ENCODE results near the gene CNP. TPM values are rescaled to one million over a fixed set of nuclear protein-coding genes. Genes with fewer than 3 reads are reported as not detected.

The CNP gene
- total RNA-seq, 1 experiment from 2014 or later = 104 TPM

DNA sequence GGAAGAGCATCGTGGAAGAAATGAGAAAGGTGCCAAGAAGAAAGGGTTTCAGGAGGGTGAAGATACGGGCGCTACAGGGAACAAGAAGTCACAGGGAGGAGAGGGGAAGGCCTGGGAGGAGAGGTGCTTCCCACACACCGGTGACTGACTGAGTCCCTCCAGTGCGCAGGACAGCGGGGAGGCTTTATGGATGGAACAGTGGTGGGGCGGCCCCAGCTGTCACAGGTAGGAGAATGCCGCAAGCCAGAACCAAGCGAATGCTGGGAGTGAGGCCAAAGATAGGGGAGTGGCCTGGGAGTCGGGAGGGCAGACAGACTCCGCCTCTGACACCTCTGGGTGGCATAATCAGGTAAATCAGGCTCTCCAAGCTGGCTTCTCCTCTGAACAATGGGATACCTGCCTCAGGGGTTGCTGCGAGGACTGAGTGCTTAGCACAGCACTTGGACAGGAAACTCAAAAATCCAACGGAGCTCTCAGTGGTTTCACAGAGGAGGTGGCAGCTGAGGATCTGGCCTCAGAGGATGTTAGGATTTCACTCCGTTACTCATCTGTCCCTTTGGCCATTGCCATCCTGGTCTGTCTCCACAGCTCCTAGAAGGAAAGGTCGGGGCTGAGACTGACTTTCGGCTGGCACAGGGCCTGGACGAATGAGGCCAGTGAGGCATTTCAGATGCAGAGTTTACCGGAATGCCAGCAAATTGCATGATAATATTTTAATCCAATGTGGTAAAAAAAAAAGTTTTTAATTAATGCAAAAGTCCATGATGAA is 717 bp upstream of the CNP start:
- peak; percentile 43 for DNase-seq (ENCODE audit: low read depth, low spot score)
- in situ Hi-C loops (cut with HindIII; ENCODE audit: low pct_unique_long_range_greater_than_20kb, low sequenced_read_pairs) = no loop called here

DNA sequence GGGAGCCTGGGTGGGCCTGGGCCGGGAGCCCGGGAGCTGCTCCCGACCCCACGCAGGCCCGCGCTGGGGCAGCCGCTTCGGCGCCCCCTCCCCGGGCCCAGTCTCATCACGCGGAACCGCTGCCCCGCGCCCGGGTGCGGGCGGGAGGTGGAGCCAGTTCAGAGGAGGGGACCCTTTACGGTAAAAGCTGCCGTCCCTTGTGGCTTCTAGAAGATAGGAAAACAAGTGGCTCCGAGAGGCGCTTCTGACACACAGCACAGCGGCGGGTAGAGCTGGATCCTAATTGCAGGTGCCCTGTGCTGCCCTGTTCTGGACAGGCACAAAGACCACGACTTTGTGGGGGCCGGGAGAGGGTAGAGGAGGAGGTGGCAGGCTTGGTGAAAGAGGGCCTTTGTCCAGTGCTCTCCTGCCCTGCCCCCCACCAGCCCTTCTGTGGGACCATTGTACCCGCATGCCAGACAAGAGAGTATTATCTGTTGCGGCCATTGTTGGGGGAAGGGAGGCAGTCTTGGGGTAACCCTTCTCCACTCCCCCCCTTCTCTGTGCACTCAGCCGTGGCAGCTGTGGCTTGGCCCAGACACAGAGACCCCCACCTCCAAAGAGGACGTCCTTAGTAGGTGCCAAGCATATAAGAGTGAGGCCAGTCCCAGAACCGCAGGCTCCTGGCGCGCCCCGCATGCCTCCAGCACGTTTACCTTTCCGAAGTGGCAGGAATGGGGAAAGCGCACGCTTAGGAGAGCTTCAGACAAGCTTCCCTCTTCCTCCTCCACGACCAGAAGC is 736 bp downstream of the CNP start:
- in situ Hi-C loops (cut with HindIII; ENCODE audit: low pct_unique_long_range_greater_than_20kb, low sequenced_read_pairs) = no loop called here
- peak; percentile 83 for DNase-seq (ENCODE audit: low read depth, low spot score)

DNA sequence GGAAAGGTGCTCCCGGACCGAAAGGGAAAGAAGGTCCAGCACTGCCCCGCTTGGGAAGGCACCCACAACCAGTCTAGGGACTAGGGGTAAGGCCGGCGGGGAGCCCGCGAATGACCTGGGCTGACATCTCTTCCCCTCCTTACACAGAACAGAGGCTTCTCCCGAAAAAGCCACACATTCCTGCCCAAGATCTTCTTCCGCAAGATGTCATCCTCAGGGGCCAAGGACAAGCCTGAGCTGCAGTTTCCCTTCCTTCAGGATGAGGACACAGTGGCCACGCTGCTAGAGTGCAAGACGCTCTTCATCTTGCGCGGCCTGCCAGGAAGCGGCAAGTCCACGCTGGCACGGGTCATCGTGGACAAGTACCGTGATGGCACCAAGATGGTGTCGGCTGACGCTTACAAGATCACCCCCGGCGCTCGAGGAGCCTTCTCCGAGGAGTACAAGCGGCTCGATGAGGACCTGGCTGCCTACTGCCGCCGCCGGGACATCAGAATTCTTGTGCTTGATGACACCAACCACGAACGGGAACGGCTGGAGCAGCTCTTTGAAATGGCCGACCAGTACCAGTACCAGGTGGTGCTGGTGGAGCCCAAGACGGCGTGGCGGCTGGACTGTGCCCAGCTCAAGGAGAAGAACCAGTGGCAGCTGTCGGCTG is 1.5 kb downstream of the CNP start:
- in situ Hi-C loops (cut with HindIII; ENCODE audit: low pct_unique_long_range_greater_than_20kb, low sequenced_read_pairs) = no loop called here
- no peak for DNase-seq (ENCODE audit: low read depth, low spot score)

DNA sequence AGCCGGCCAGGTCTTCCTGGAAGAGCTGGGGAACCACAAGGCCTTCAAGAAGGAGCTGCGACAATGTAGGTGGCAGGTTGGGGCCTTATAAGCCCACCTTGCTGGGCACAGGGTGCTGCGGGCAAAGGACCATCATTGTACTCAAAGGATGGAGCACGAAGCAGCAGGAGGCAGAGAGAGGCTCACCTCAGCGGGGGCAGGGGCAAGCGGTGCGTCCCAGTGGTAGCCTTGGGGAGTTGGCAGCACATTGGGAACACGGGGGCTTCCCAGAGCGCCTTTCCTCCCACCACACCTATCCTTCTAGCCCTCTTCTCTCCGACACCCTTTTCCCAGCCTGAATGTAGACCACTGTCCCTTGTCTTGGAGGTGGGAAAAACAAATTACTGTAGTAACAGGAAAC is 2.1 kb downstream of the CNP start:
- in situ Hi-C loops (cut with HindIII; ENCODE audit: low pct_unique_long_range_greater_than_20kb, low sequenced_read_pairs) = no loop called here
- no peak for DNase-seq (ENCODE audit: low read depth, low spot score)

DNA sequence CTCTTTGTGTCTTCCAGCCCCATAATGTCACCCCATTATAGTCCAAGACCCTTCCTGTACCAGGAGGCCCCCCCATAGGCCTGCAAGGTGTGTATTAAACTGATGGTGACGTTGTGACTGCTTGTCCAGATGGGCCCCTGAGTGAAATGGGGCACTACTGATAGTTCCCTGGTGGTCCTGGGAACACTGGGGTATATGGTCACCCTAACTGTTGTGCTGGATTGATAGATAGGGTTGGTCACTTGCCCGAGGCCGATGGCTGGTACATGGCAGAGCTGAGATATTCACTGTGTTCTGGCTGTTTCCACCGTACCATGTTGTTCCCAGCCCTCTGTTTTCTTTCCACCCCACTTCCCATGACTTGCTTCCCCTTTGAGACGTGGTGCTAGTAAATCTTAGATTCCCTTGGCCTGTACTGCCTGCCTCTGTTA is 4.3 kb downstream of the CNP start:
- no peak for DNase-seq (ENCODE audit: low read depth, low spot score)
- in situ Hi-C loops (cut with HindIII; ENCODE audit: low pct_unique_long_range_greater_than_20kb, low sequenced_read_pairs) = no loop called here

DNA sequence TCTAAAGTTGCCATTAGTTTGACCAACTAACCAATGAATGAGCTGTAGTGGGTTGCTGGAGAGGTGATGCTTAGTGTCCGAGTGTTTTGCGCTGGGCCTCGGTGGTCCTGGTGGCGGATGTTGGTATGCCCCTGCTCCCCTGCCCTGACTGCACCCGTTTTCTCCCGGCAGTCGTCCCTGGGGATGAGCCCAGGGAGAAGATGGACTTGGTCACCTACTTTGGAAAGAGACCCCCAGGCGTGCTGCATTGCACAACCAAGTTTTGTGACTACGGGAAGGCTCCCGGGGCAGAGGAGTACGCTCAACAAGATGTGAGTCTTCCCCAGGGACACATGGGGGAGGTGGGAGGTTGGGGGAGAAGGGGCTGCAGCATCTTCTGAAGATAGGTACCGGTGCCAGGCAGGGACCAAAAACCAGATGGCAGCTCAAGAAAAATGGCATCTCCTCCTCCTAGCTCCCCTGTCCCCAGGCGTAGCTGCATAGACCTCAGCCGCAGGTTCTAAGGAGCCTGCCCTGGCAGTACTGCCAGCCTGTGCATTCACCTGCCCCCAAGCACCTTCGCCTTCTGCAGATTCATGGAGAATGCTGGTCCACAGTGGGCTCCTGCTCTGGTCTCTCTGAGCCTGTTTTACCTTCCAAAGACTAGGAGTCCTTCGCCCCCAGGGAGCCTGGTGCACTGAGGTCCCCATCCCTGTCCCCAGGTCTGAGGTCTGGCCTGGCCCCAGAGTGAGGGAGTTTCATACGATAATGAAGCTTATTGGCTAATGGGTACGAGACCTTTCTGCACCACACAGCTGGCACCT is 5.3 kb downstream of the CNP start:
- DNase-seq (ENCODE audit: low read depth, low spot score) = no peak
- in situ Hi-C loops (cut with HindIII; ENCODE audit: low pct_unique_long_range_greater_than_20kb, low sequenced_read_pairs) = no loop called here

DNA sequence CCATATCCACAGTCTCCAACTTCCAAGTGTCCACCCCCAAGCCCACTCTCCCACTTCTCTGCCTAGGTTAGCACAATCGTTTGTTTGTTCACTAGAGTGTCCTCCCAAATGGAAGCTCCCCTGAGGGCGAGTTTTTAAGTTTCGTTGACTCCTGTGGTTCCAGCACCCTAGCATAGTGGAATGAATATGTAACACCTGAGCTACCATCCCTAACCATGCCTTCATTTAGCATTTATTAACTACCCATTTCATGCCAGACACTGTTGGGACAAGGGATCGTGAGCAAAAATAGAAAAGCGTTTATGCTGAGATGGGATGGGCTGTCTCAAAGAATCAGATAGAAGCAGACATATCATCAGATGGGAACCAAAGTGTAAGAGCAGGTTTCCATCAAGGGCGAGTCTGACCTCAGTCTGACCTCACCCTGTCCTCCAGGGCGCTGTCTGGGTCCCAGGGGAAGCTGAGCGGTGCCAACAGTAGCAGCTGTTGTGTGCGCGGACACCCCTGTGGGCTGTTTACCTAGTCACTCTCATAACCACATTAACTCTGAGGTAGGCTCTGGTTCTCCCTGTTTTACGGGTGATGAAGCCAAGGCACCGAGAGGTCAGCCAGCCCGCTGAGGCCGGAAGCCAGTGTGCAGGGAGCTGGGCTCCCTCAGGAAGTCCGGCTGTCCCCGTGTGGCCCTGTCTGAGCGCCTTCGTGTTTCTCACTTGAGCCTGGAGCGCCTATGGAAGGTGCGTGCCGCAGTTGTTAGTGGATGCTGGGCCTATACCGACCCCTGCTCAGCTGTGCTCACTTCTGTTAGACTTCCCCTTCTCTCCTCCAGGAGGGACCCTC is 6.2 kb downstream of the CNP start:
- in situ Hi-C loops (cut with HindIII; ENCODE audit: low pct_unique_long_range_greater_than_20kb, low sequenced_read_pairs) = no loop called here
- DNase-seq (ENCODE audit: low read depth, low spot score) = no peak

DNA sequence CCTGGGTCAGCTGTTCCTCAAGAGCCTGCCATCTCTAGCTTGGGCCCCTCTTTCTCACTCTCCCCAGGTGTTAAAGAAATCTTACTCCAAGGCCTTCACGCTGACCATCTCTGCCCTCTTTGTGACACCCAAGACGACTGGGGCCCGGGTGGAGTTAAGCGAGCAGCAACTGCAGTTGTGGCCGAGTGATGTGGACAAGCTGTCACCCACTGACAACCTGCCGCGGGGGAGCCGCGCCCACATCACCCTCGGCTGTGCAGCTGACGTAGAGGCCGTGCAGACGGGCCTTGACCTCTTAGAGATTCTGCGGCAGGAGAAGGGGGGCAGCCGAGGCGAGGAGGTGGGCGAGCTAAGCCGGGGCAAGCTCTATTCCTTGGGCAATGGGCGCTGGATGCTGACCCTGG is 6.8 kb downstream of the CNP start:
- in situ Hi-C loops (cut with HindIII; ENCODE audit: low pct_unique_long_range_greater_than_20kb, low sequenced_read_pairs) = no loop called here
- DNase-seq (ENCODE audit: low read depth, low spot score) = no peak

DNA sequence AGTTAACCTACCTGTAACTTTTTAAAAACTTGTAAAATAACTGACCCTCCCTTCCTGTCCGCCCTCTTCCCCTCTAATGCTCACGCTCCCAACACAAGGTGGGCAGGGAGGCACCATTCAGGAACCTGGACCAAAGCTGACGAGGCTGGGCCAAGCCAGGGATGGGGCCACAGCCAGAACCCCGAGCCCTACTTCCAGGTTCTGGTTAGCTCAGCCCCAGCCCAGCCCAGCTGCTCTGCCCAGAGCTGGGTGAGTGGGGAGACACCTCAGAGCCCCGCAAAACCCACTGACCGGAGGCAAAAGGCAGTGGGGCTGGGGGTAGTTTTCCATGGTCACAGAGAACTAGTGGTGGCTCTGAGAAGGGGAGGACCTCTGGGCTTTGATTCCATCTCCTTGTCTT is 7.4 kb downstream of the CNP start:
- in situ Hi-C loops (cut with HindIII; ENCODE audit: low pct_unique_long_range_greater_than_20kb, low sequenced_read_pairs) = no loop called here
- DNase-seq (ENCODE audit: low read depth, low spot score) = no peak

DNA sequence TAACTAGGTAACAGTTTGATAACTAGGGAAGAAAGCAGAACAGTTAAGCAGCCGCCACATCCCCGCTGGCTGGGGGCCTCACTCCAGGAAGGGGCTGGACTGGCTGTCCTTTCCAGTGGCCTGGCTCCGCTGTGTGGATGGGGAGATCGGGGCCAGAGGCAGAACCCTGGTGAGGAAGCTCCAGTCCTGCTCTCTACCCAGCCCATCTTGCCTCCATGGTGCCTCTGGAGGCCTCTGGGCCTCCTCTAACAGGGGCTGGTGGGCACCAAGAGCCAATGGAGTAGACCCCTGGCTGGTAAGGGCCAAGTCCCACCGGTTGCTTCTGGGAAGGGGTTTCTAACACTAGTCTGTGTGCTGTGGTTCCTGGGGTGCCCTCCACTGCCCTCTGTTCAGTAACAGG is 8.1 kb downstream of the CNP start:
- no peak for DNase-seq (ENCODE audit: low read depth, low spot score)
- in situ Hi-C loops (cut with HindIII; ENCODE audit: low pct_unique_long_range_greater_than_20kb, low sequenced_read_pairs) = no loop called here

DNA sequence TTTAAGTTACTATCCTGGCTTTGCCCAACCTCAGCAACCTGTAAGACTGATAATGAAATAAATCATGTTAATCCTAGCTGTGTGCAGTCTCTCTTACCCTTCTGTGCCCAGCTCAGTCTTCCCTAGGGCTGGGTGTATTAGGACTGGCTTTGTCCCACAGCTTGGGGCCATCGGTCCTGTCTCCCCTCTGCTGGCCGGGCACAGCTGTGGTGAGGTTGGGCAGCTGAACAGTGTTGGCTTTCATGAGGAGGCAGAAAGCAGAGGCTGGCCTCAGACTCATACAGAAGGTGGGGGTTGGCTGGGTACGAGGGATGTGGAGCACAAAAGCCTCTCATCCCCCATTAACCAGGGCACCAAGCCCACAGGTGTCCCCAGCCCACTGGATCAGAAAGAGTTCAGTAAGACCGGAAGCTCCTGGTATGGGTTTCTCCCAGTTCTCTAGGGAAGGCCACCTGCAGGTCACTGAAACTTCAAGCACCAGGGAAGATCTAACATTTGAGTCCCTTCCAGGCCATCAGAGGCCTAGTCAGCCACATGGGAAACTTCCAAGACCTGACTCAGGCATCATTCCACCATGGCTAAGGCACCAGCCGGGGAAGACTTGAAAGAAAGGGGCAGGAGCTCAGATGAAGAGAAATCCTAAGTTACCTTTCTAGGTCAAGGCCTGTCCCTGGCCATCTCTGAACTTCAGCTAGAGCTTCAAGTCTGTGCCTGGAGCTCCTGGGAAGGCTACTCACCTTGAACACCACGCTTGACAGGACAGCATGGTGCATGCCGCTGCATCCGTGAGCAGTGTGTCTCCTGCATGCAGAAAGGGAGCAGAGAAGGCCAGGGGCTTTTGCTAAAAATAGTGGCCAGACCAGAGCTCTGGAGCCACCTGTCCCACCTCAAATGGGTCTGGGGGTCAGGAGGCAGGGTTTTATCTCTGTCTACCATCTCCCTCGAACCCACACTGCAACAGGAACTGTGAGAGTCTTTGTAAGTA is 8.8 kb downstream of the CNP start:
- in situ Hi-C loops (cut with HindIII; ENCODE audit: low pct_unique_long_range_greater_than_20kb, low sequenced_read_pairs) = no loop called here
- no peak for DNase-seq (ENCODE audit: low read depth, low spot score)

DNA sequence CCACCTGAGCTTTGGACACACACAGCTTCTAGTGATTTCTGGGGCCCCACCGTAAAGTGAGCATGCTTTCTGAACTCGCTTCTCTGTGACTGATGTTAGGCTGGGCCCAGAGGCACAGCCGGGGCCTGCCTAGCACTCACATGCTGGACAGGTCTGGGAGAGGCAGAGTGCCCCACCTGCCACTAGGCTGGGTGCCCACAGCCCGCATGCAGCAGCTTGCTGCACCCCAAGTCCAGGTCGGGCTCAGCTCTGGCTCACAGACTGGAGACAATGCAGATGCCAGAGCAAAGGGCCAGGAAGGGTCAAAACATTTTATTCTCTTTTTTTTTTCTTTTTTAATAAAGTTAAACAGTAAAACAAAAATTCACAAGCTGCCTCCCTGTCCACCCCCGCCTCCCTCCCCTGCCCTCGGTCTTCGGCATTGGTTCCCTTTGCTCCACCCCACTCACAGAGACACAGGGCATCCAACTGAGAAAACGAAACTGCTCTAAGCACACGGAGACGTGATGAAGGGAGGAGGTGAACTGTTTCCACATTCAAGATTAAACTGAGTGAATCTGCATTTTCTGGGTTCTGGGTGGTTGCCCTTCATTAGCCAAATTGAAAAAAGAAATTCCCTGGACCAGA is 9.7 kb downstream of the CNP start:
- in situ Hi-C loops (cut with HindIII; ENCODE audit: low pct_unique_long_range_greater_than_20kb, low sequenced_read_pairs) = no loop called here
- no peak for DNase-seq (ENCODE audit: low read depth, low spot score)

DNA sequence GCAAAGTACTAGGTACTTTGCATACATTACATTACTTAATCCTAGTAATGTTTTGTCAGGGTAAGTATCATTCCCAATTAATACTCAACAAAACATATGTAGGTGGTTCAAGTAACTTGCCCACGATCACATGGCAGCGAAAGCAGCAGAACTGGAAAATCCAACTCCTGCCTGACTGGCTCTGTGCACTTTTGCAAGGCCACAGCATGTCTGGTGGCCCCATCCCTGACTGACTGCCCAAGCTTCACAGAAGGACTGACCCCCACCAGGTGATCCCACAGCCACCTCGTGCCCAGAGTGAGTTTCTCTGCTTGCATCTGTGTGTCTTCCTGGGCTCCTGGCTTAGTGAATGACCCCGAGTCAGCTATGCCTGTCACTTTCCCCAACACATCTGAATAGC is 11.4 kb downstream of the CNP start:
- DNase-seq (ENCODE audit: low read depth, low spot score) = no peak
- in situ Hi-C loops (cut with HindIII; ENCODE audit: low pct_unique_long_range_greater_than_20kb, low sequenced_read_pairs) = no loop called here

DNA sequence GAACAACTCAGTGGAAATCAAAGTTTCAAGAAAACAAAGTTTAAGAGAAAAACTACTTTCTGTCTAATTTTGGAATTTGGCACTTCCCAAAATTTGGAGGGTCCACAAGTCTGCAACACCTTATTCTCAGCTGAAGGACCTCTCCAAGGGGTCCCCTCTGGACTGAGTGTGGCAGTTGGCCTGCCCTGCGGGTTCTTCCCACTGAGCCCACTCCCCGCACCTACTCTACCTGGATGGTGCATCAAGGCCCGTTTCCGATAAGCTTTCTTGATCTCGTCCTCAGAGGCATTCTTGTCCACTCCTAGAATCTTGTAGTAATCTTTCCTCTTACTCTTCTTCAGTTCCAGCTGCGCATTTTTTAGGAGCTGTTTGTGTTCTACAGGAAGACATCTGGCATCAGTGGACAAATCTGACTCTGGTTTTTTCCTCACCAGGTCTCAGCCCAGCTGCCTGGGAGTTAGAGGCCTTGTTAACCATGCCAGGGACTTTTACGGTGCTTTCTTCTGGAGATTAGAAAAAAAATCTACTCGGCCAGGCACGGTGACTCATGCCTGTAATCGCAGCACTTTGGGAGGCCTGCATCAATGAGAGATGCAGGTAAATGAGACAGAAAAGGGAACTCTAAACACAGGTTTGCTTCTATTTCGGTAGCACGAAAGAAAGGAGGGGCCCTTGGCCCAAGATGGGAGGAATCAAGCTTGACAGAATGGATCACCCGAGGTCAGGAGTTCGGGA is 15.6 kb downstream of the CNP start:
- no peak for DNase-seq (ENCODE audit: low read depth, low spot score)
- in situ Hi-C loops (cut with HindIII; ENCODE audit: low pct_unique_long_range_greater_than_20kb, low sequenced_read_pairs) = no loop called here

DNA sequence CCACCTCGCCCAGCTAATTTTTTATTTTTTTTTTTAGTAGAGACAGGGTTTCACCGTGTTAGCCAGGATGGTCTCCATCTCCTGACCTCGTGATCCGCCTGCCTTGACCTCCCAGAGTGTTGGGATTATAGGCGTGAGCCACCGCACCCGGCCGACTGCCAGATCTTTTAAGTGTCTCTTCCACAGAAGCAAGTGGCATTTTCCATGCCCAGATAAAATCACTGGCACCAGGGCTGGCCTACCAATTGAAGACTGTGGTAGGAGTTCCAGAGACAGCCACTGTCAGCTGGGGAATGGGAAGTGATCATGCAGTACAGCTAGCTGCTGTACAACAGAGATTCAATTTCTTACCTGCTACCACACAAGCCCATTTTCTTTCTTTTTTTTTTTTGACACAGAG is 17.9 kb downstream of the CNP start:
- in situ Hi-C loops (cut with HindIII; ENCODE audit: low pct_unique_long_range_greater_than_20kb, low sequenced_read_pairs) = no loop called here
- DNase-seq (ENCODE audit: low read depth, low spot score) = no peak

Measured in SK-MEL-5 (cell line).